GM19372 (cell line): Measurements from ENCODE around the gene CST4.
"Not testable (repeated sequence)": the region's sequence is repeated elsewhere in the genome, so short reads cannot be mapped to it uniquely, and the experiment has no call there.

Source experiments
- ATAC-seq: cut with Tn5 transposase; IDR thresholded peaks from one replicate; pipeline ENCODE4 v1.9.1; 2021; ENCODE audit warnings: mild to moderate bottlenecking, low read depth, moderate library complexity; ENCODE audit not compliant: unreplicated experiment

Gene CST4

DNA sequence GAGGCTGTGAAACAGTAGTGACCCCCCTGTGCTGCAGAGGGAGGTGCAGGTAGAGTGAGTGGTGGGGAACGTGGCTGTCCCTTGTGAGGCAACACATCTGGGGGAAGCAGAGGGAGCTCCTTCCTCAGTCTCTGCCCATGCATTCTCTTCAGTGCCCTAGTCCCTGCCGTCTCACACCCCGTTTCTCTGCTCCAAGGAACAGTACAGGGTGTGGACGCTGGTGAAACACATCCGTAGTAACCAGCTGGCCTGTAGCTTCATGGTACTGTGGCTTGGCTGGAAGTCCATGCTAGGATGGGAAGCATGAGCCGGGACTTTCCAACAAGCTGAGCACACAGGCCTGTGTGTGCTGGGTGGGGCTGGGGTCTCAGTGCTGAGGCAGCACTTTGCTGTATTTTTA is 25.7 kb downstream of the CST4 start:
- no peak for ATAC-seq

DNA sequence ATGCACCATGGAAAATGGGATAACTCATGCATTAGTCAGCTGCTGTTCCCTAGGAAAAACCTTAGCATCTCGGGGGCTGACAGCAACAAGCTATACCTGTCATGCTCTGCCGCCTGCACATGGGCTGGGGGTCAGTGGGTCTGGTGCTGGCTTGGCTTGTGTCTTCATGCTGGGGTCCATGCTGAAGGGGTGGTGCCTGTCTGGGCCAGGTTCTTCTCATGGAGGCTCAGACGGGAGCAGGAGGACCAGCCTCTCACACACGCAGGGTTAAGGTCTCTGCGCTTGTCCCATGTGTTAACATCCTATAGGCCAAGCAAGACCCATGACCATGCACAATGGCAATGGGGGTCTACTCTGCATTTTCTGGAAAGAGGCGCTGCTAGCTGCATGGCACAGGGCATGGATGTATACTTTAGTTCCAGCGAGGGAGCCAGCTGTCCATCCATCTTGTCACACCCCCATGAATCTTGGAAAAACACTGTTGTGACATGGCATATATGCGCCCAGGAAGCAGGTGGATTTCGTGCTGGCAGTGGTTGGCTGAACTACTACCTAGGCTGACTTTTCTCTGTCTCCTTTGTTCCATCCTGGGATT is 26.5 kb downstream of the CST4 start:
- no peak for ATAC-seq

DNA sequence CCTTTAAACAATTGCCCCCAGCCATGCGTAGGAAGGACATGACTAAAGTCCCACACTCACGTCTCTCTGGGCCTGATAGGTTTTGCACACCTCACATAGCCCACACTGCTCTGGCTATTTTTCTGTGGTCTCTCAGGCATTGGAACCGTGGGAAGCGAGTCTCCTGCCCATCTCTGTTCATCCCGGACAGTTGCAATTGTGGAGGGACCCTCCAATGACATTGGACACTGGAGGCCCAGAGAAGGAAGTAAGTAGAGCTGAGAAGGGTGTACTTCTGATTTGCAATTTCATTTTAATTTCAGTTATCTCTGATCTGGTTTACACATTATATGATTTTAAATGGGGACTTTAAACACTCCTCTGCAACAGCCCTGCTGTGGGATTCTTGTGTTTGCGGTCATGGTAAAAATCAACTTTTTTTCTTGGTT is 27.8 kb downstream of the CST4 start:
- no peak for ATAC-seq

DNA sequence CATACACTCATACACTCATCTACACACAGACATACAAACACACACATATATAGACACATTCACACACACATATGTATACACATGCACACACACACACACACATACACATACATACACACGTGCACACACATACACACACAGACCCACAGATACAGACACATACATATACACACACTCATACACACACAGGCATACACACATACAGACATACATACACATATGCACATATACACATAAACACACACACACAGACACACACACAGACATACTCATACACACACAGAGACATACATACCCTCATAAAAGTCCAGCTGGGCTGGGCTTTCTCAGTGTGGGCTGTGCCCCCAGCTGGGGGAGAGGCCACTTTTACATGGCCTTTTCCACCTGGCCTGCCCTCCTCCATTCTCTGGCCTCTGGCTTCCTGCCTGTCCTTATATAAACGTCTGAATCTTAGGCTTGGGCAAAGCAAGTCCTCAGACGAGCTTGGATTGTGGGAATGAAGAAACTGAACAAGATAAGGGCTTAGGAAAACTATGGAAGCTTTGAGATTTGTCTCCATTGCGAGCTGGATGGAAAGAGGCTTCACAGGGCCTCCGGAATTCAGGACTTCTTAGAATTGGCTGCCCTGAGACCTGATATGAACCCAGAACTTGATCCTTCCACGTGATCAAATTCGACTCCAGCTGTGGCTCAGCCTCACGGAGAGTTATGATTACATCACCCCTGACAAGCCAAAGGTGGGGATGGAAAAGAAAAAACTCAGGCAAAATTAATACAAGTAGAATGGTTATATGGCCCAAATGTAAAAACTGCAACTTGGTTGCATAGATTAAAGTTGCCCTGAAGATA is 28.6 kb downstream of the CST4 start:
- no peak for ATAC-seq

DNA sequence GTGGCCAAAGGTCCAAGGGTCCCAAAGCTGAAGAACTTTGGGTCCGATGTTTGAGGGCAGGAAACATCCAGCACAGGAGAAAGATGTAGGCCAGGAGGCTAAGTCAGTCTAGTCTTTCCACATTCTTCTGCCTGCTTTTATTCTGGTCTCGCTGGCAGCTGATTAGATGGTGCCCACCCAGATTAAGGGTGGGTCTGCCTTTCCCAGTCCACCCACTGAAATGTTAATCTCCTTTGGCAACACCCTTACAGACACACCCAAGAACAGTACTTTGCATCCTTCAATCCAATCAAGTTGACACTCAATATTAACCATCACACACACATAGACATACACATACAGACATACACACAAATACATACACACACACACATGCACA is 29.2 kb downstream of the CST4 start:
- ATAC-seq, result not testable (repeated sequence)

DNA sequence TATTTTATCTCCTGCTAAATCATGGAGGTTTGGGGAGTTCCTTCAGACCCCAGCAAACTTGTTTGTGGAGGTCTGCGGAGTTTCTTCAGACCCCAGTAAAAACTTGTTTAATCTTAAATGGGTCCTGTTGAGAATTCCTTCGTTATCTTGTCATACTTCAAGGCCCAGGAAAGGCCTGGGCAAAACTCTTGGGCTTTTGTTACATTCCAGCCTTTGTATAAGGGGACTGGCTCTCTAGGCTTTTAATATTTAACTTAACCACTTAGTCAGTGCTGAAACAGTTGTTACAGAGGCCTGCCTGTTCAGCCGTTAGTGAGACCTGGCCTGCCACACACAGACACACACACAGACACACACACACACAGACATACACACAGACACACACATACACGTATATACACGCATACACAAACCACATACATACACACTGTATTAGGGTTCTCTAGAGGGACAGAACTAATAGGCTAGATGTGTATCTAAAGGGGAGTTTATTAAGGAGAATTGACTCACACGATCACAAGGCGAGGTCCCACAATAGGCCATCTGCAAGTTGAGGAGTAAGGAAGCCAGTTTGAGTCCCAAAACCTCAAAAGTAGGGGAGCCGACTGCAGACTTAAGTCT is 29.7 kb downstream of the CST4 start:
- ATAC-seq, result no peak

DNA sequence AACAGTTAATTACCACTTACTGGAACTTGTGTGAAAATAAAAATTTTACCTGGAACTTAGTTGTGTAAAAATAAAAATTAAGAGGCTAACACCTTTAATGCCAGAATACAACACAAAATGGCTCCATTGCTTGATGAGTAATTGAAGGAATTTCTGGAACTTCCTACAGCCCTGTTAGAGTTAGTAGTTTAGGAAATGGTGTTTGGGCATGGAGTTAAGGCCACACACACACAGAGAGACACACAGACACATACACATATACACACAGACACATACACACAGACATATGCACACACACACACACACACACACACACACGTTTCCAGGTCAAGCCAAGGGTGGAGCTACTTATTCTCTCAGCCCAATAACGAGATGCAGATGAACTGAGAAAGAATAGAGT is 30.5 kb downstream of the CST4 start:
- ATAC-seq, result no peak

DNA sequence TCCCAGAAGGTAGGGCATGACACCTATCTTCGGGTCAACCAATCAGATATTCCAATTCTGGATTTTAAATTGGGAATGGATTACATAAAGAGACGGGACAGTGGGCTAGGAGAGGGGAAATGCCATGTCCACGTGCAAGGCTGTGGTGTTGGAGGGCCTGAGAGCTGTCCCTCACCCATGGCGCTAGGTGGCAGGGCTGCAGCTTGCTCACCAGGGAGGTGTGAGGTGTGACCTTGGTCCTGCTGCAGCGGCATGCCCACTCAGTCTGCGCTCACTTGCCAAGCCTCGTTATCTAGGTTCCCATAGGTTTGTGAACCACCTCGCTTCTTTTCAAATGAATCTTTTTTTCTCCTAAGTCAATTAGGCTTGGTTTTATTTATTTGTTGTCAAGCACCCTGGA is 31.6 kb downstream of the CST4 start:
- ATAC-seq, result no peak

DNA sequence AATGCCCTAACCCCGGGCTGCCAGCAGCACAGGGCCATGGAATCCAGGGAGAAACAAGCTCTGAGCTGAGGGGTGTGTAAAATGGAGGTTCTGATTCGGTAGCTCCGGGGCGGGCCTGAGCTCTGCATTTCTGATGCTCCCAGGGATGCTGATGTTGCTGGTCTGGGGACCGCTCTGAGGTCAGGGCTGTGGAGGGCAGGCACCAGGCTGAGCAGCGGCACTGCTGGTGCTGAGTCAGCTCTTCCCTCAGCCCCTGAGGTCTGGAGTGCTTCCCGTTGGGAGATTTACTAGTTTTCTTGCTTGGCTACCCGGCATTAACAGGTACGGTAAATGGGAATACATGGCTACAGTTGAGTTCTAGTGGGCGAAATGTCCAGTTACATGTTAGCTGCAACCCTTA is 32.5 kb downstream of the CST4 start:
- ATAC-seq, result no peak

DNA sequence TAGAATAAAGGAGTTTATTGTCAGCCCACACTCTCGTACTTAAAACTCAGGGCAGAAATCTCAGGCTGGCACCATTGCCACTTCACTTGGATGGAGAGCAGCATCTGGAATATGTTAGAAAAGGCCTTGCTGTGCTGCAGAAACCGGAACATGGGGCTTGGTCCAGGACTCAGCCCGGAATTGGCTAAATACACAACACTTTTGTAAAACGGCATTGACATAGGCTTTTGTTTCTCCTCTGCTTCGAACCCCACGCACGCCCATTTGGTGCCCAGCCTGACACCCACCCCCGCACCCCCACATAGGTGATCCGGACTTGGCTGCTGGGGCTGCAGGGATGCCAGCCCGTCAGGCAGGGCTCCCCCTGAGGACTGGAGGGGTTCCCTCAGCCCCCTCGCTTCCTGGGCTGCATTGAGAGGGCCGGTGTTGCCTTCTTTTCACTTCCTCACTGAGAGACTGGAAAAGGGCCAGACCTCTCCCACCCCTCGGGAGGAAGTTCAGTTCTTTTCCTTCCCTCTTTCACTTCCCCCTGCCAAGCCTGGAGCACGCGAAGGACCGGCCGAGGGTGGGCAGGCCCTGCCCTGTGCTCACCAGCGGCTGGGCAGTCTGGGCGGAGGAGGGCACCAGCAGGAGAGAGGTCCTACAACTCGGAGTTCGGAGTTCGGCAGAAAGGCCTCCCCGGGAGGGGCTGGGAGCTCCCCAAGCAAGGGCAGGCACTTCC is 33.2 kb downstream of the CST4 start:
- ATAC-seq, result no peak

DNA sequence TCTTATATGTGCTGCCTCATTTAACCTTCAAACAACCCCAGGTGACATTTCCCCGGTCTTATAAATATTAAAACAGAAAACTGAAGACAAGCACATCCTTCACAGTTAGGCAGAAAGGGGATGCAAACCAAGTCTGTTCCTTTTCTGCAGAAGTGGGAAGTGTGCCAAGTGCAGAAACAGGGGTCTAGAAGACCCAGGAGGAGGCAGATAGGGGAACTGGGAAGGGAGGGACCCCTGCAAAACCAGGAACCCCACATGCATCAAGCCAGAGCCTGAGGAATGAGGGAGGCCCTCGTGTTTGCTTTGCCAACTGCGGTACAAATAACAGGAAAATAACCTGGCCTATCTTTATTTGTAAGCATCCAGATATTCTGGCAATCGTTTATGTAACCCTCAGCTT is 34.1 kb downstream of the CST4 start:
- ATAC-seq, result no peak

DNA sequence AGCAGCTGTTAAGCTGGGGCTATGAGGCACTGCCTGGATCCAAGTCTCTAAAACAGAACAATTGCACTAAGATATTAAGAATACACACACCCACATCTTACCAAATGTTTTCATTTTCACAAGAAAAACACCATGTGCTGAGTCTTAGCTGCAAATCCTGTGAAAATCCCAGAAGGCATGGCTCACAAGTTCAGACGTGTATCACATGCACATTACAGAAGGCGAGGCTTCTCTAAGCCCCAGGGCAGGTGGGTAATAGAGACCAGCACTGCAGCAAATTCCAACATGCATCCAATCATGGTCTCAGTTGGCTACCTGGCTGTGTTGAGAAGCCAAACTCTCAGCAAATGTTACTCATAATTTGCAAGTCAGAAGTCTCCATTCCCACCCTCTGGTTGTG is 34.8 kb downstream of the CST4 start:
- ATAC-seq, result no peak

DNA sequence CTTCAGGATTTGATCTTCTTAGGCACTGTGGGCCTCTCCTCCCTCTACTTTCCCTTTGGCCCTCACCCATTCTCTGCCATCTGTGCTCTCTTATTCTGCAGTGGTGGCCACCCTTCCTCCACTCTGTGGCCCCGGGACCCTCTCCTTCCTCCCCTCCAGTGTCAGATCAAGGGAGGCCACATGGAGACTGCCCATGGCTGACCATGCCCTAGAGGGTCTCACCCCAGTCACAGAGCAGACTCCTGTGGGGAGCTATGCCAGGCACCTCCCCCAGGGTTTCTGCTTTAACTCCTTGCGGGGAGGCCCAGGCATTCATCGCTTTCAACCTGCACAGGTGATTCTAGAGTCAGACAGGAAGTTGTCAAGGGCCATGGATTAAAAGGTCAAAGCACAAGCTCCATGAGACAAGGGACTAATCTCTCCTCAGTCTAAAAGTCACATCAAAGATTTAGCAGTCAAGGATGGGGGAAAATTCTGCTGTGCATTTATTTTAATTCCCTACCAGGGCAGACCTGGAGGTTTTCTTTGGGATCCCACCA is 35.4 kb downstream of the CST4 start:
- no peak for ATAC-seq

DNA sequence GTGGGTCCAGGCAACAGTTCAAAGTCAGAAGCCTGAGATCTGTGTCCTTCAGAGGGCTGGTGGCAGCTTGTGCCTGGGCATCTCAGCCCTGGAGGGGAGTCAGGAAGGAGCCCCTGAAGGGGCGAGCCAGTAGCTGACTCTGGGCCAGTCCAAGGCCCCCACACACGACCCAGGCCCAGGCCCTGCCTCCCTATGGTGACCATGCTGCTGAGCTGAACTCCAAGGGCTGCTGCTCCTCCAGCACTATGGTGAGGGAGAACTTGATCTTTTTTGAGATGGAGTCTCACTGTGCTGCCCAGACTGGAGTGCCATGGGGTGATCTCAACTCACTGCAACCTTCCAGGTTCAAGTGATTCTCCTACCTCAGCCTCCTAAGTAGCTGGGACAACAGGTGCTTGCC is 35.9 kb downstream of the CST4 start:
- ATAC-seq, result no peak

DNA sequence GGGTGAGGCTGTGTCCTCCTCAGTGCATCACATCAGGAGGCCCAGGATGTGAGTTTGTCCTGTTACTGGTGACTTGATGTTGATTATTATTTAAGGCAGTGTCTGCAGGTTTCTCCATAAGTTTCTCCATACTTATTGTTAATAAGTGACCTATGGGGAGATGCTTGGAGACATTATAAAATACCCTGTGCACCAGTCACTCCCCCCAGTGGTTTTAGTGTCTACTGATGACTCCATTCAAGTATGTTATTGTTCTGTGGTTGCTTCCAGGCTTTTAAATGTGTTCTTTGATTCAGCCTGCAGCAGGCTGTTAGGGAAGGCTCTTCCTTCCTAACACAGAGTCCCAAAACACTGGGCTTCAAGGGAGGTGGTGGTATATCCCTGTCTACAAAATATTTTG is 36.5 kb downstream of the CST4 start:
- ATAC-seq, result no peak

DNA sequence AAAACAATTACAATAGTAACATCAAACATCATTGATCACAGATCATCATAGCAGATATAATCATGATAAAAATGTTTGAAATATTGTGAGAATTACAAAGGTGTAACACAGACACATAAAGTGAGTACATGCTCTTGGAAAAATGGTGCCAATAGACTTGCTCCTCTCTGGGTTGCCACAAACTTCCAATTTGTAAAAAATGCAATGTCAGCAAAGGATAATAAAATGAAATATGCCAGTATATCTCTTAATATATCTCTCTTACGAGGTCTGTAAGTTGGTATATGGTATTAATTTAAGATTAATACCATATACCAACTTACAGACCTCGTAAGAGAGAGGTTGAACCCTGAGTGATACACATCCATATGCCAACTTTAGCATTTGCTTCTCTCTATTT is 37.7 kb downstream of the CST4 start:
- no peak for ATAC-seq

DNA sequence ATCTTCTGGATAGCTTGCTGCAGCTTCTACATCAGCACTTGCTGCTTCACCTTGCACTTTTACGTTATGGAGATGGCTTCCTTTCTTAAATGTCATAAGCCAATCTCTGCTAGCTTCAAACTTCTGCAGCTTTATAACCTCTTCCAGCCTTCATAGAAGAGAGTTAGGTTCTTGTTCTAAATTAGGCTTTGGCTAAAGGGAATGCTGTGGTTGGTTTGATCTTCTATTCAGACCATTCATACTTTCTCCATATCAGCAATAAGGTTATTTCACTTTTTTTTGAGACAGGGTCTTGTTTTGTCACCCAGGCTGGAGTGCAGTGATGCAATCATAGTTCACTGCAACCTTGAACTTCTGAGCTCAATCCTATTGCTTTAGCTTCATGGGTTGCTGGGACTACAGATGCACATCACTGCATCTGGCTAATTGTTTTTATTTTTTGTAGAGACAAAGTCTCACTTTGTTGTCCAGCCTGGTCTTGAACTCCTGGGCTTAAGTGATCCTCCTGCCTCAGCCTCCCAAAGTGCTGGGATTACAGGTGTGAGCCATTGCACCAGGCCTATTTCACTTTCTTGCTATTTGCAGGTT is 38.9 kb downstream of the CST4 start:
- ATAC-seq, result no peak

DNA sequence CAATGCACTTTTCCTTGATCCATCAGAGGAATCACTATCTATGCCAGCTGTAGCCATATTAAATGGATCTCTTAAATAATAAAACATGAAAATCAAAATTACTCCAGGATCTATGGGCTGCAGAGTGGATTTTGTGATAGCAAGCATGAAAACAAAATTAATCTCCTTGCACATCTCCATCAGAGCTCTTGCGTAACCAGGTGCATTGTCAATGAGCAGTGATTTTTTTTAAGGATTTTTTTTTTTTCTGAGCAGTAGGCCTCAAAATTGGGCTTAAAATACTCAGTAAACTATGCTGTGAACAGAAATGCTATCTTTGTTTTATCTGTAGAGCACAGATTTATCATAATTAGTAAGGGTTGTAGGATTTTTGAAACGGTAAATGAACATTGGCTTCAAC is 39.6 kb downstream of the CST4 start:
- no peak for ATAC-seq

DNA sequence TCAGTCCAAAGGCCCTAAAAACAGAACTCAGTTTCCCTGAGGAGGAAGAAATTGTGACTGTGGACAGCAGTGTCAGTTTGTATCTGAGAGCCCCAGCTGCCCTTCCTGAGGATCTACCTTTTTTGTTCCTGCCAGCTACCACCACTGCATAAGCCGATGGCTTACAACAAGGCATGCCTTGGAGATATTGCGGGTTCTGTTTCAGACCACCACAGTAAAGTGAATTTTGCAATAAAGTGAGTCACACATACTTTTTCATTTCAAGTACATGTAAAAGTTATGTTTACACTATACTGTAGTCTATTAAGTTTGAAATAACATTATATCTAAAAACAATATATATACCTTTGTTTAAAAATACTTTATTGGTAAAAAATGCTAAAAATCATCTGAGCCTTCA is 41.5 kb downstream of the CST4 start:
- ATAC-seq, result no peak

DNA sequence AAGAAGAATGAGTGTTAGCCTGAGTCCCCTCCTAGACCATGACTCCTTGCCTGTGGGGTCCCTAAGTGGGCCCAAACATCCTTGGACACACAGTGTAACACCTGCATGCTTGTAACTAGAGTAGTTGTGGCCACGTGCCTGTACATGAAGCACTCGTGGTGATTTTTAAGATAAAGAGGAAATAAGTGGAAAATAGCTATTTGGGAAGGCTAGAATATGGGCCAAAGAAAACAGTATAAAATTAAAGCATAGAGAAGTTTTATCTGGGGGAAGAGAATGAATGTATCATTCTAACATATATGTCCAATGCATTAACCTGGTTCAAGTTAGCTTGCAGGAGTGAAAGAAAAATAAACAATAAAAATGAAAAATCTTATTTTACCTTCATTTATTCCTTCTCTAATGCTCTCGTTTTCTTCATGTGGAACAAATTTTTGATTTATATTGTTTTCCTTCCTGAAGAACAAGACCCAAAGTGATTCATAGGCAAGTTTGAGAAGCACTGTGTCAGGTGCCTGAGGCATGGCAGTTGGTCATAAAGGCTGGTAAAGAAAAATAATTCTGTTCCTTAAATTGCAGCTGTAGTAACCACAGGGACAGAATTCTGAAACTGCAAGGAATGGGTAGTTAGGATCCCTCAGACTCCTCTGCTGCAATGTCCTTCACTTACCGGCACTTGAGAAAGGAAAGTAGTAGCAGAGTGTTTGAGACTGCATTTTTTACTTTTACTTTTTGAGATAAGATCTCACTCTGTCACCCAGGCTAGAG is 42.5 kb downstream of the CST4 start:
- no peak for ATAC-seq
